ENCODE measurements around the gene C6orf89. TPM values are rescaled to one million over a fixed set of nuclear protein-coding genes. Genes with fewer than 3 reads are reported as not detected.
"Not testable (repeated sequence)": the region's sequence is repeated elsewhere in the genome, so short reads cannot be mapped to it uniquely, and the experiment has no call there.

Gene C6orf89
- total RNA-seq, 1 experiment from 2014 or later: 22.6 TPM

- no peaks in the 10 kb centered on the region for H3K36me3 ChIP-seq (ENCODE audit: insufficient read depth, low read length, poor library complexity, severe bottlenecking)
- no peak overlapping the region for H3K4me3 ChIP-seq (ENCODE audit: low read depth, low read length, poor library complexity, severe bottlenecking)
- H3K27me3 ChIP-seq (replicated peaks; ENCODE audit: insufficient read depth, low read depth, low read length, poor library complexity): no peaks in the 10 kb centered on the region
- H3K27ac ChIP-seq (ENCODE audit: low read depth, low read length, poor library complexity, severe bottlenecking): no peak overlapping the region
- intact Hi-C loops (cut with micrococcal nuclease; ENCODE audit: unreplicated experiment): no loop called here
- BruUV-seq (replicated peaks): no TSS peak
- no peaks in the 10 kb centered on the region for H3K9me3 ChIP-seq (ENCODE audit: low read depth, low read length, poor library complexity, severe bottlenecking)
- DNase-seq (ENCODE audit: low spot score): no peak
- TF ChIP-seq CTCF (conservative IDR thresholded peaks at IDR 0.05; ENCODE audit: low read depth, low read length) (no peak), EZH2 (IDR thresholded peaks at IDR 0.05; ENCODE audit: borderline replicate concordance, low read depth, low read length, poor library complexity, severe bottlenecking) (no peak)
- POLR2A ChIA-PET (ENCODE audit: low non-redundant PET): no interaction called here
- H3K4me1 ChIP-seq (ENCODE audit: insufficient read depth, low read length, poor library complexity, severe bottlenecking): no peaks in the 10 kb centered on the region
- CTCF ChIA-PET: no interaction called here
These were observed 59.5 kb downstream of the C6orf89 start for GRCh38 chr6:36945301-36945700.

- H3K4me1 ChIP-seq (ENCODE audit: insufficient read depth, low read length, poor library complexity, severe bottlenecking): no peaks in the 10 kb centered on the region
- H3K4me3 ChIP-seq (ENCODE audit: low read depth, low read length, poor library complexity, severe bottlenecking): no peak overlapping the region
- intact Hi-C loops (cut with micrococcal nuclease; ENCODE audit: unreplicated experiment): no loop called here
- BruUV-seq (replicated peaks): no TSS peak
- ChIA-PET CTCF (no interaction called here), POLR2A (ENCODE audit: low non-redundant PET) (no interaction called here)
- no peaks in the 10 kb centered on the region for H3K9me3 ChIP-seq (ENCODE audit: low read depth, low read length, poor library complexity, severe bottlenecking)
- H3K36me3 ChIP-seq (ENCODE audit: insufficient read depth, low read length, poor library complexity, severe bottlenecking): no peaks in the 10 kb centered on the region
- no peak overlapping the region for H3K27ac ChIP-seq (ENCODE audit: low read depth, low read length, poor library complexity, severe bottlenecking)
- no peaks in the 10 kb centered on the region for H3K27me3 ChIP-seq (replicated peaks; ENCODE audit: insufficient read depth, low read depth, low read length, poor library complexity)
- no peak for DNase-seq (ENCODE audit: low spot score)
- TF ChIP-seq EZH2 (IDR thresholded peaks at IDR 0.05; ENCODE audit: borderline replicate concordance, low read depth, low read length, poor library complexity, severe bottlenecking): no peak
- no peak for TF ChIP-seq CTCF (conservative IDR thresholded peaks at IDR 0.05; ENCODE audit: low read depth, low read length)
These were observed 60.8 kb downstream of the C6orf89 start for GRCh38 chr6:36946526-36946925.

GRCh38 chr6:36947570-36948351, 62.0 kb downstream of the C6orf89 start:
- no peaks in the 10 kb centered on the region for H3K27me3 ChIP-seq (replicated peaks; ENCODE audit: insufficient read depth, low read depth, low read length, poor library complexity)
- no TSS peak for BruUV-seq (replicated peaks)
- no peaks in the 10 kb centered on the region for H3K4me1 ChIP-seq (ENCODE audit: insufficient read depth, low read length, poor library complexity, severe bottlenecking)
- ChIA-PET CTCF (no interaction called here), POLR2A (ENCODE audit: low non-redundant PET) (no interaction called here)
- TF ChIP-seq CTCF (conservative IDR thresholded peaks at IDR 0.05; ENCODE audit: low read depth, low read length) (no peak), EZH2 (IDR thresholded peaks at IDR 0.05; ENCODE audit: borderline replicate concordance, low read depth, low read length, poor library complexity, severe bottlenecking) (no peak)
- no peak overlapping the region for H3K4me3 ChIP-seq (ENCODE audit: low read depth, low read length, poor library complexity, severe bottlenecking)
- intact Hi-C loops (cut with micrococcal nuclease; ENCODE audit: unreplicated experiment): no loop called here
- DNase-seq (ENCODE audit: low spot score): no peak
- H3K36me3 ChIP-seq (ENCODE audit: insufficient read depth, low read length, poor library complexity, severe bottlenecking): no peaks in the 10 kb centered on the region
- H3K9me3 ChIP-seq (ENCODE audit: low read depth, low read length, poor library complexity, severe bottlenecking): no peaks in the 10 kb centered on the region
- H3K27ac ChIP-seq (ENCODE audit: low read depth, low read length, poor library complexity, severe bottlenecking): no peak overlapping the region

- CTCF ChIA-PET; DNase-seq (ENCODE audit: low spot score); H3K4me1 ChIP-seq (ENCODE audit: insufficient read depth, low read length, poor library complexity, severe bottlenecking); H3K9me3 ChIP-seq (ENCODE audit: low read depth, low read length, poor library complexity, severe bottlenecking); POLR2A ChIA-PET (ENCODE audit: low non-redundant PET); H3K27ac ChIP-seq (ENCODE audit: low read depth, low read length, poor library complexity, severe bottlenecking); H3K27me3 ChIP-seq (replicated peaks; ENCODE audit: insufficient read depth, low read depth, low read length, poor library complexity); H3K4me3 ChIP-seq (ENCODE audit: low read depth, low read length, poor library complexity, severe bottlenecking); BruUV-seq (replicated peaks); H3K36me3 ChIP-seq (ENCODE audit: insufficient read depth, low read length, poor library complexity, severe bottlenecking); intact Hi-C loops (cut with micrococcal nuclease; ENCODE audit: unreplicated experiment): not testable (repeated sequence)
These were observed 63.3 kb downstream of the C6orf89 start for GRCh38 chr6:36949076-36949475.
